ENCODE data around the gene STC2. TPM values are rescaled to one million over a fixed set of nuclear protein-coding genes. Genes with fewer than 3 reads are reported as not detected.

The STC2 gene
- total and polyA plus RNA-seq, 4 donors: 0.79 to 2.2 (median 1.8) TPM

DNA sequence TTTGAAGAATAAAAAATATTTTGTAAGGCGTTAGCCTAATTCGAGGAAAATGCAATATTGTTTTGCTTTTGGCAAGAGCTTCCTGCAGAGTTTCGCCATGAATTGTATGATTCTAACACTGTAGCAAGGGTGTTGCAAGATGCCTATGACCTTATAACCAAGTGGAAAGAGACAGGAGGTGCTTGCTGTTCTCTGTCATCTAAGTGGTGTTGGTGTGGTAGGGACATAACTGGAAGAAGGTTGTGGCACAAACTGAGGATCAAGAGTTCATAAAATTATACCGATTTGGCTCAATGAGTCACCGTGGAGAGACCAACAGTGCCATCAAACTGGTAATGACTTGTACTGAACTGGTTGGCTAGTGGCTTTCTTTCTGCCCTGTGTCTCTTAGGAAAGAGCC is 6.3 kb downstream of the STC2 start:
- Histone ChIP-seq H3K9me3 (ENCODE audit: control insufficient read depth, insufficient read depth, low read length) (no peaks in the 10 kb centered on the region), H3K27ac (ENCODE audit: low read depth, low read length) (no peak overlapping the region), H3K27me3 (ENCODE audit: control insufficient read depth, insufficient read depth, low read length) (peaks cover 36% of the 10 kb centered on the region), H3K36me3 (ENCODE audit: control insufficient read depth, insufficient read depth, low read length) (peaks cover 4% of the 10 kb centered on the region), H3K4me1 (ENCODE audit: control insufficient read depth, insufficient read depth, low read length) (peaks cover 31% of the 10 kb centered on the region), H3K4me3 (ENCODE audit: low read depth, low read length) (no peak overlapping the region)
- no peak for DNase-seq (ENCODE audit: low read depth in 4 of 6, low spot score in 6 of 6)
- 86% methylated on average over 5 of the region's 5 CpGs for WGBS (ENCODE audit: insufficient coverage)

GRCh38 chr5:173320259-173320658 is 8.0 kb downstream of the STC2 start:
- 49% methylated on average over 10 of the region's 10 CpGs for WGBS (ENCODE audit: insufficient coverage)
- Histone ChIP-seq H3K4me3 (ENCODE audit: low read depth, low read length) (no peak overlapping the region), H3K27me3 (ENCODE audit: control insufficient read depth, insufficient read depth, low read length) (peaks cover 19% of the 10 kb centered on the region), H3K27ac (ENCODE audit: low read depth, low read length) (peak overlapping the region; percentile 16), H3K9me3 (ENCODE audit: control insufficient read depth, insufficient read depth, low read length) (no peaks in the 10 kb centered on the region), H3K4me1 (ENCODE audit: control insufficient read depth, insufficient read depth, low read length) (peaks cover 40% of the 10 kb centered on the region), H3K36me3 (ENCODE audit: control insufficient read depth, insufficient read depth, low read length) (peaks cover 4% of the 10 kb centered on the region)
- peak in 1 of 6 donors; percentile 60 for DNase-seq (ENCODE audit: low read depth in 4 of 6, low spot score in 6 of 6)

GRCh38 chr5:173319646-173320045 is 8.6 kb downstream of the STC2 start:
- Histone ChIP-seq H3K4me3 (ENCODE audit: low read depth, low read length) (no peak overlapping the region), H3K27ac (ENCODE audit: low read depth, low read length) (peak overlapping the region; percentile 16), H3K9me3 (ENCODE audit: control insufficient read depth, insufficient read depth, low read length) (no peaks in the 10 kb centered on the region), H3K36me3 (ENCODE audit: control insufficient read depth, insufficient read depth, low read length) (peaks cover 4% of the 10 kb centered on the region), H3K4me1 (ENCODE audit: control insufficient read depth, insufficient read depth, low read length) (peaks cover 41% of the 10 kb centered on the region), H3K27me3 (ENCODE audit: control insufficient read depth, insufficient read depth, low read length) (peaks cover 14% of the 10 kb centered on the region)
- WGBS (ENCODE audit: insufficient coverage): 77% methylated on average over 5 of the region's 5 CpGs
- no peak for DNase-seq (ENCODE audit: low read depth in 4 of 6, low spot score in 6 of 6)

DNA sequence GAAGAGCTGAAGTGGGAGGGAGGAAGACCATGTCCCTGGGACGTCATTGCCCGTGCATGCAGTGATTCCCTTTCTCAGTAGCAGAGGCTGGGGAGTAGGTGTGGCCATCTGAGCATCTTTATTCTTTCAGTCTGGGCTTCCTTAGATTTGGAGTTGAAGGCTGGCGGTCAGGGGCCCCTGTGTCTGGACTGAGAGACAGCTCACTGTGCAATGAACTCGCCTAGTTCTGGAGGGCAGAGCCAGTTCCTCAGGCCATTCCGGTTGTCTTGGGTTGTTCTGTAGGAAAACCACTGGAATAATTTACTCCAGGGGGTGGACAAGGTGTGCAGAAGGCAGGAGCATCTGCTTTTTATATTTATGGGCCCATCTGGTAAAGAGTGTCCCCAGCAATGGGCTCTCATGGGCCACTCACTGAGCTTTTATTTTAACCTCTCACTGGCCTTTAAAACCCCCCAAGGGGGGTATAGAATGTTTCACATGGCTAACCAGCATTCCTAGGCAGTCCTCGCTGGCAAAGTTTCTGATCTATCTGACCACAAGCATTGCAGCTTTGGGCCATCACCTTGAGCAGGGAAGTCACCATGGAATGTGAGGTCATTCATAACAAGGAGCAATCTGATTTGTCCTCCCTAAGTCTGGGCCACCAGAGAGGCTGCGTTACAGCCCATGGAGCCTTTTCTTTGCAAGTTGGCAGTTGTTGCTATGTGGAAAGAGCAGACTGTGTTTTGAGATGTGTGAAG is 9.2 kb downstream of the STC2 start:
- H3K36me3 ChIP-seq (ENCODE audit: control insufficient read depth, insufficient read depth, low read length): peaks cover 4% of the 10 kb centered on the region
- H3K9me3 ChIP-seq (ENCODE audit: control insufficient read depth, insufficient read depth, low read length): no peaks in the 10 kb centered on the region
- WGBS (ENCODE audit: insufficient coverage): 97% methylated on average over 6 of the region's 7 CpGs
- no peak overlapping the region for H3K4me3 ChIP-seq (ENCODE audit: low read depth, low read length)
- H3K4me1 ChIP-seq (ENCODE audit: control insufficient read depth, insufficient read depth, low read length): peaks cover 36% of the 10 kb centered on the region
- H3K27me3 ChIP-seq (ENCODE audit: control insufficient read depth, insufficient read depth, low read length): peaks cover 14% of the 10 kb centered on the region
- no peak for DNase-seq (ENCODE audit: low read depth in 4 of 6, low spot score in 6 of 6)
- no peak overlapping the region for H3K27ac ChIP-seq (ENCODE audit: low read depth, low read length)

DNA sequence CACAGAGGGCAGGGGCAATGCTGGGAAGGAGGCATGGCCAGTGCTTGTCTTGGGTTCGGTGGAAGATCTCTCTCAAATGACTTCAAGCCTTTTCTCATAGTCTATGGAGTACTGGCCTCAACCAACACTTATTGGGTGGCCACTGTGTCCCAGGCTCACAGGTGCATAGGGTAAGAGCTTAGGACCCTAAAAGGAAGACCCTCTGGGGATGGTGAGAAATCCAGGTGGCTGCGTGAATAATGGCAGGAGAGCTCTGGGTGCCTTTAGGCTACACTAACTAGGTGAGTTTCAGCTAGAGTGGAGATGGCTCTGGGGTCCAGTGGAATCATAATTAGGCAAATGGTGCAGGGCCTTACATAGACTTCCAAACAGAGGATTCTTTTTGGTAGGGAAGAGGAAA is 9.9 kb downstream of the STC2 start:
- no peak overlapping the region for H3K4me3 ChIP-seq (ENCODE audit: low read depth, low read length)
- H3K27ac ChIP-seq (ENCODE audit: low read depth, low read length): no peak overlapping the region
- 100% methylated on average over 2 of the region's 2 CpGs for WGBS (ENCODE audit: insufficient coverage)
- H3K36me3 ChIP-seq (ENCODE audit: control insufficient read depth, insufficient read depth, low read length): peaks cover 4% of the 10 kb centered on the region
- no peaks in the 10 kb centered on the region for H3K9me3 ChIP-seq (ENCODE audit: control insufficient read depth, insufficient read depth, low read length)
- H3K4me1 ChIP-seq (ENCODE audit: control insufficient read depth, insufficient read depth, low read length): peaks cover 29% of the 10 kb centered on the region
- no peak for DNase-seq (ENCODE audit: low read depth in 4 of 6, low spot score in 6 of 6)
- peaks cover 11% of the 10 kb centered on the region for H3K27me3 ChIP-seq (ENCODE audit: control insufficient read depth, insufficient read depth, low read length)

- 96% methylated on average over 18 of the region's 18 CpGs for WGBS (ENCODE audit: insufficient coverage)
- peaks cover 4% of the 10 kb centered on the region for H3K36me3 ChIP-seq (ENCODE audit: control insufficient read depth, insufficient read depth, low read length)
- peaks cover 25% of the 10 kb centered on the region for H3K4me1 ChIP-seq (ENCODE audit: control insufficient read depth, insufficient read depth, low read length)
These were observed 10.4 kb downstream of the STC2 start for GRCh38 chr5:173317852-173318251.

DNA sequence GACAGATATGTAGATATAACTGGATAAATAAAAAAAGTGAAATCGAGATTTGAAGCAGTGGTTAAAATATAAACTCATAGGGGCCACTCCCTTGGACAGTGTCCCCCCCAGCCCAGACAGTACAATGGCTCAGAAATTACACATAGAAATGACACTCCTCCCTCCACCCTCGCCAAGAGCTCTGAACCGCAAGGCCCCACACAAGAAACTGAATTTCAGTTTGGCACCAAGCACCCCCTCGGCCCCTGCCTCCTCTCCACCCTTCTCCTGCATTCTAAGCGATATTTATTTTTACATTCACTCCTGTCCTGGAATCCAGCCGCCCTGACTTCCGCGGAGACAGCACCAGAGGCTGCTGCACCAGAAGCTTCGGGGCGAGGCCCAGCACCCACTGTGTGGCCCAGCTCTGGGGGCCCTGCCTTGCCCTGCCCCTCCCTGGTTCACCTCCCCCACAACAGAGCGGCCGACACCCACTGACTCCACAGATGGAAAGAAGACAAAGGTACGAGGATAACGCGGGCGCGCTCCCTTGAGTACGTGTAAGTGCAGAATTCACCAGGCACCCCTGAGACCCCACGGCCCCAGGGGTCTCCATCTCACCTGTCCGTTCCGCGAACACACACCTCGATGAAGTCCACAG is 11.0 kb downstream of the STC2 start:
- Histone ChIP-seq H3K27me3 (ENCODE audit: control insufficient read depth, insufficient read depth, low read length) (peaks cover 5% of the 10 kb centered on the region), H3K27ac (ENCODE audit: low read depth, low read length) (no peak overlapping the region)
- WGBS (ENCODE audit: insufficient coverage): 81% methylated on average over 16 of the region's 23 CpGs

More at GRCh38 chr5:173317852-173318251, 10.4 kb downstream of the STC2 start:
- Histone ChIP-seq H3K27me3 (ENCODE audit: control insufficient read depth, insufficient read depth, low read length) (peaks cover 6% of the 10 kb centered on the region), H3K4me3 (ENCODE audit: low read depth, low read length) (no peak overlapping the region), H3K9me3 (ENCODE audit: control insufficient read depth, insufficient read depth, low read length) (no peaks in the 10 kb centered on the region), H3K27ac (ENCODE audit: low read depth, low read length) (no peak overlapping the region)
- no peak for DNase-seq (ENCODE audit: low read depth in 4 of 6, low spot score in 6 of 6)

GRCh38 chr5:173316339-173317020 is 11.7 kb downstream of the STC2 start:
- Histone ChIP-seq H3K9me3 (ENCODE audit: control insufficient read depth, insufficient read depth, low read length) (no peaks in the 10 kb centered on the region), H3K4me1 (ENCODE audit: control insufficient read depth, insufficient read depth, low read length) (peaks cover 26% of the 10 kb centered on the region), H3K27me3 (ENCODE audit: control insufficient read depth, insufficient read depth, low read length) (peaks cover 5% of the 10 kb centered on the region), H3K36me3 (ENCODE audit: control insufficient read depth, insufficient read depth, low read length) (peaks cover 4% of the 10 kb centered on the region), H3K27ac (ENCODE audit: low read depth, low read length) (peak overlapping the region; percentile 70), H3K4me3 (ENCODE audit: low read depth, low read length) (peak overlapping the region; percentile 14)
- WGBS (ENCODE audit: insufficient coverage): 15% methylated on average over 4 of the region's 6 CpGs
- peak in 1 of 6 donors; percentile 68 for DNase-seq (ENCODE audit: low read depth in 4 of 6, low spot score in 6 of 6)

More for the DNA sequence above, 11.0 kb downstream of the STC2 start:
- H3K36me3 ChIP-seq (ENCODE audit: control insufficient read depth, insufficient read depth, low read length): peaks cover 4% of the 10 kb centered on the region
- no peaks in the 10 kb centered on the region for H3K9me3 ChIP-seq (ENCODE audit: control insufficient read depth, insufficient read depth, low read length)
- DNase-seq (ENCODE audit: low read depth in 4 of 6, low spot score in 6 of 6): no peak
- H3K4me3 ChIP-seq (ENCODE audit: low read depth, low read length): no peak overlapping the region
- peaks cover 25% of the 10 kb centered on the region for H3K4me1 ChIP-seq (ENCODE audit: control insufficient read depth, insufficient read depth, low read length)

DNA sequence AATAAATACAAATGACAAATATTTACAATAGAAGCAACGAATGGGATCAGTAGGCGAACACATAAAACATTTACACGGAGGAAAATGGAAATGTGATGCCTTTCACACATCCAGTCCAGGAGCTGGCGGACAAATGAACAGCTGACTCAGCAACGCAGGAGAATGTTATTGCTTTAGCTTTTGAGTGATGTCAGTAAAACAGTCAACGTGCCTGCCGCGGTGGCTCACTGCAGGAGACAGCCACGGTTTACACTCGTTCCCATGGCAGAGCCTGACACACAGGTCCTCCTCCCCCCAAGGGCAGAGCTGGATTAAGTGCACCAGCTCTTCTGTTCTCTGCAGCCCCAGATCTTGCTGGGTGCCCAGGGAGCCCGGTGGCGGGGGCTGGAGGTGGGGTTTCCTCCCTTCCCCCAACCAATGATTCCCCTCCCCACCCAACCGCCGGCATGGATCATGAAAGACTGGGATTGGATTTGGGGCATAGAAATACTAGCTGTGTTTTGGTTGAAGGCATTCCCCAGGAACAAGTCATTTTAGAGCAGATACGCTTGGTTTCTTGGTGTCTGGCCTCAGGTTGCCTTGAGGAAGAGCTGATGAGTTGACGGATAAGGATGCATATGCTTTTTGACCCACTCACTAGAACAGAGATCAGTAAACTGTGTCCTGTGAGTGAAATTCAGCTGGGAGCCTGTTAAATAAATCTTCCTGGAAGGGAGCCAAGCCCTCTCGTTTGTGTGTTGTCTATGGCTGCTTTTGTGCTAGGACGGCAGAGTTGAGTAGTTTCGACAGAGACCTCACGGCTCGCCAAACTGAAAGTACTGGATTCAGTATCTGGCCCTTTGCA is 12.5 kb downstream of the STC2 start:
- Histone ChIP-seq H3K27ac (ENCODE audit: low read depth, low read length) (peak overlapping the region; percentile 70), H3K4me1 (ENCODE audit: control insufficient read depth, insufficient read depth, low read length) (peaks cover 34% of the 10 kb centered on the region), H3K4me3 (ENCODE audit: low read depth, low read length) (peak overlapping the region; percentile 14), H3K36me3 (ENCODE audit: control insufficient read depth, insufficient read depth, low read length) (peaks cover 4% of the 10 kb centered on the region), H3K27me3 (ENCODE audit: control insufficient read depth, insufficient read depth, low read length) (peaks cover 5% of the 10 kb centered on the region), H3K9me3 (ENCODE audit: control insufficient read depth, insufficient read depth, low read length) (no peaks in the 10 kb centered on the region)
- 10% methylated on average over 14 of the region's 21 CpGs for WGBS (ENCODE audit: insufficient coverage)
- peak in 2 of 6 donors; percentile 92 to 93 for DNase-seq (ENCODE audit: low read depth in 4 of 6, low spot score in 6 of 6)
